ENCODE results near the gene ARID3A. TPM values are rescaled to one million over a fixed set of nuclear protein-coding genes. Genes with fewer than 3 reads are reported as not detected.

ARID3A gene
- total and polyA plus RNA-seq, 2 of the 13 experiments (the other 11 are each of a cell fraction or from before 2014, with no cell fraction given) = 71.3 to 77.9 TPM

- TF ChIP-seq AFF4 (CRISPR knock-in tag; IDR thresholded peaks at IDR 0.05) (peak; percentile 68; the same call in 1 of the 2 replicates), ZBTB10 (CRISPR knock-in tag; IDR thresholded peaks at IDR 0.05; ENCODE audit: borderline replicate concordance) (no peak; the same call in 1 of the 2 replicates), SMC3 (IDR thresholded peaks at IDR 0.05; ENCODE audit: low read length) (no peak), ZNF503 (CRISPR knock-in tag; IDR thresholded peaks at IDR 0.05) (peak; percentile 47), ZNF317 (CRISPR knock-in tag; IDR thresholded peaks at IDR 0.05) (0 out of 2 replicates have a peak, but pooled peaks have one; percentile 58), HCFC1 (IDR thresholded peaks at IDR 0.05; ENCODE audit: low read depth, low read length) (no peak), MXD3 (CRISPR knock-in tag; IDR thresholded peaks at IDR 0.05) (peak; percentile 76; the same call in 1 of the 2 replicates), MXD1 (CRISPR knock-in tag; IDR thresholded peaks at IDR 0.05) (peak; percentile 57; the same call in 1 of the 2 replicates), ZMYM2 (CRISPR knock-in tag; IDR thresholded peaks at IDR 0.05) (peak; percentile 62; the same call in 1 of the 2 replicates), MAX (IDR thresholded peaks at IDR 0.05) (peak; percentile 90), ZFP90 (CRISPR knock-in tag; IDR thresholded peaks at IDR 0.05; ENCODE audit: borderline replicate concordance) (0 out of 2 replicates have a peak, but pooled peaks have one; percentile 29), ZNF644 (CRISPR knock-in tag; IDR thresholded peaks at IDR 0.05; ENCODE audit: low read depth) (no peak), ATM (IDR thresholded peaks at IDR 0.05; ENCODE audit: borderline replicate concordance) (no peak), ZBTB39 (CRISPR knock-in tag; IDR thresholded peaks at IDR 0.05) (no peak), ZNF501 (CRISPR knock-in tag; IDR thresholded peaks at IDR 0.05) (peak; percentile 93)
Observed at GRCh38 chr19:980133-980998, 54.5 kb downstream of the ARID3A start (continued).

Measured in HepG2 (cell line).